Body of pancreas (tissue), 4 donors: ENCODE measurements around the gene CFHR1. TPM values are rescaled to one million over a fixed set of nuclear protein-coding genes. Genes with fewer than 3 reads are reported as not detected.
"Not testable (repeated sequence)": the region's sequence is repeated elsewhere in the genome, so short reads cannot be mapped to it uniquely, and the experiment has no call there.

ENCODE experiments used
- ATAC-seq: fragments of 150-250 bp; one replicate; pipeline ENCODE4 v1.9.1; 2016
- DNase-seq, 4 donors: peaks; one replicate each; pipeline ENCODE4 v3.0.0-alpha.2; 2019
- H3K27ac ChIP-seq, 4 donors: fragments of 200-600 bp; sonication (generic); 1 replicate in 3 of 4; 2 replicates in 1 of 4; pipeline versions ENCODE4 v1.5.1 to v1.6.1; 2016 to 2019; ENCODE audit warnings: mild to moderate bottlenecking in 1 of 4, mixed read lengths in 1 of 4, moderate library complexity in 1 of 4
- H3K27me3 ChIP-seq, 2 donors: fragments of 200-600 bp; sonication (generic); one replicate each; pipeline ENCODE4 v1.6.0; 2016; ENCODE audit warnings: mild to moderate bottlenecking in 1 of 2
- H3K36me3 ChIP-seq, 2 donors: fragments of 200-600 bp; sonication (generic); replicated peaks in 1 of 2; 2 replicates each; pipeline ENCODE4 v1.5.1; 2016; ENCODE audit warnings: low read depth in 2 of 2; ENCODE audit not compliant: insufficient read depth in 1 of 2
- H3K4me1 ChIP-seq: fragments of 200-600 bp; sonication (generic); one replicate; pipeline ENCODE4 v1.6.0; 2016
- H3K4me3 ChIP-seq, 2 donors: fragments of 200-600 bp; sonication (generic); 1 replicate in 1 of 2; 2 replicates in 1 of 2; pipeline ENCODE4 v1.5.1; 2016 to 2019
- H3K9me3 ChIP-seq, 3 donors: fragments of 200-600 bp; sonication (generic); 1 replicate in 2 of 3; 2 replicates in 1 of 3; pipeline ENCODE4 v1.5.1; 2016
- CTCF ChIP-seq, 7 experiments: fragments of 450-650 bp in 4 of 7; fragments of 200-600 bp in 3 of 7; sonication (generic) in 3 of 7; IDR thresholded peaks; one replicate each; pipeline ENCODE4 v1.5.1; 2016 to 2019; ENCODE audit warnings: antibody characterized with exemption in 7 of 7
- POLR2A ChIP-seq, 3 donors: fragments of 450-650 bp; IDR thresholded peaks; one replicate each; pipeline ENCODE4 v1.6.1; 2016; ENCODE audit warnings: antibody characterized with exemption in 3 of 3, mild to moderate bottlenecking in 2 of 3
- WGBS, 2 donors: methylation state at CpG; one replicate each; pipeline ENCODE4 v1.1.5; 2017; 5-methylcytosine and 5-hydroxymethylcytosine counted together
- intact Hi-C: fragments of 100-400 bp; cut with DNase I; formaldehyde crosslinking; loops from one replicate; pipeline ENCODE4 v1.15.1; 2023
- total RNA-seq, 2 donors: library from RNA; depleted of rRNA; stranded (reverse); fragments of >200 nt; gene quantifications; one replicate each; pipeline ENCODE4 v1.1.0, GENCODE V29; 2016

Gene CFHR1
- total RNA-seq, 2 donors from 2014 or later: not detected

- H3K27me3 ChIP-seq, H3K4me1 ChIP-seq, H3K9me3 ChIP-seq, H3K4me3 ChIP-seq, DNase-seq, H3K27ac ChIP-seq, intact Hi-C loops, H3K36me3 ChIP-seq: not testable (repeated sequence)
- ATAC-seq: peak; percentile 69
- WGBS, 2 donors: 0% methylated on average over 4 of the region's 4 CpGs
- peak in 6 of 7 experiments; percentile 22 to 40 (median 26) for TF ChIP-seq CTCF (IDR thresholded peaks at IDR 0.05)
These were observed 8.3 kb downstream of the CFHR1 start for GRCh38 chr1:196827860-196828259.

- H3K4me3 ChIP-seq, ATAC-seq: not testable (repeated sequence)
These were observed 30.3 kb downstream of the CFHR1 start for GRCh38 chr1:196849613-196850492.

GRCh38 chr1:196856053-196856452 lies 36.5 kb downstream of the CFHR1 start:
- Histone ChIP-seq H3K27me3 (no peaks in the 10 kb centered on the region), H3K4me1 (no peaks in the 10 kb centered on the region), H3K9me3 (no peaks in the 10 kb centered on the region), H3K36me3 (no peaks in the 10 kb centered on the region), H3K4me3 (no peak overlapping the region), H3K27ac (no peak overlapping the region)
- no peak for ATAC-seq
- DNase-seq: no peak
- TF ChIP-seq POLR2A (IDR thresholded peaks at IDR 0.05) (no peak), CTCF (IDR thresholded peaks at IDR 0.05) (no peak)
- intact Hi-C loops: no loop called here
- WGBS, 2 donors: 67 to 68% methylated on average over 6 of the region's 6 CpGs

More at GRCh38 chr1:196849613-196850492, 30.3 kb downstream of the CFHR1 start:
- H3K9me3 ChIP-seq, H3K4me1 ChIP-seq, intact Hi-C loops, H3K27me3 ChIP-seq, H3K27ac ChIP-seq, H3K36me3 ChIP-seq, DNase-seq: not testable (repeated sequence)
- 41 to 55% methylated on average over 2 of the region's 4 CpGs for WGBS, 2 donors

GRCh38 chr1:196857188-196857587 lies 37.7 kb downstream of the CFHR1 start:
- DNase-seq (no peak), ATAC-seq (no peak)
- no peaks in the 10 kb centered on the region for H3K4me1 ChIP-seq

GRCh38 chr1:196858811-196859210 lies 39.3 kb downstream of the CFHR1 start:
- Histone ChIP-seq H3K27ac (no peak overlapping the region), H3K4me1 (no peaks in the 10 kb centered on the region), H3K27me3 (no peaks in the 10 kb centered on the region), H3K9me3 (no peaks in the 10 kb centered on the region), H3K4me3 (no peak overlapping the region), H3K36me3 (no peaks in the 10 kb centered on the region)
- 69 to 71% methylated on average over 3 of the region's 3 CpGs for WGBS, 2 donors
- ATAC-seq: no peak
- intact Hi-C loops: no loop called here
- TF ChIP-seq CTCF (IDR thresholded peaks at IDR 0.05): no peak
- TF ChIP-seq POLR2A (IDR thresholded peaks at IDR 0.05): no peak
- DNase-seq: no peak

More at GRCh38 chr1:196857188-196857587, 37.7 kb downstream of the CFHR1 start:
- H3K27me3 ChIP-seq: no peaks in the 10 kb centered on the region
- 48 to 68% methylated on average over 2 of the region's 2 CpGs for WGBS, 2 donors
- no peaks in the 10 kb centered on the region for H3K9me3 ChIP-seq
- intact Hi-C loops: no loop called here
- no peaks in the 10 kb centered on the region for H3K36me3 ChIP-seq
- no peak overlapping the region for H3K27ac ChIP-seq
- H3K4me3 ChIP-seq: no peak overlapping the region
- TF ChIP-seq CTCF (IDR thresholded peaks at IDR 0.05) (no peak), POLR2A (IDR thresholded peaks at IDR 0.05) (no peak)
